DOHH2 (cell line): ENCODE measurements around the gene OTX1.

Experiments used
- H3F3A ChIP-seq: fragments of 200-600 bp; sonication (generic), shearing (Covaris generic); 2 replicates; pipeline ENCODE4 v1.6.0; 2016; ENCODE audit warnings: antibody characterized with exemption, mild to moderate bottlenecking; ENCODE audit not compliant: control insufficient read depth, insufficient read depth
- H3K27ac ChIP-seq: fragments of 200-600 bp; sonication (generic); 2 replicates; pipeline ENCODE4 v1.5.1; 2014; ENCODE audit warnings: low read depth, mild to moderate bottlenecking, low read length, moderate library complexity
- H3K27me3 ChIP-seq: fragments of 200-600 bp; sonication (generic); 2 replicates; pipeline ENCODE4 v1.6.1; 2014; ENCODE audit warnings: mild to moderate bottlenecking, low read length, mixed read lengths; ENCODE audit not compliant: control insufficient read depth
- H3K36me3 ChIP-seq: fragments of 200-600 bp; sonication (generic); 2 replicates; pipeline ENCODE4 v1.6.1; 2014; ENCODE audit warnings: mild to moderate bottlenecking, low read length, moderate library complexity, mixed read lengths; ENCODE audit not compliant: control insufficient read depth
- H3K4me1 ChIP-seq: fragments of 200-600 bp; sonication (generic); 2 replicates; pipeline ENCODE4 v1.6.1; 2014; ENCODE audit warnings: mild to moderate bottlenecking, low read length, mixed read lengths; ENCODE audit not compliant: control insufficient read depth
- H3K4me2 ChIP-seq: fragments of 200-600 bp; sonication (generic); 2 replicates; pipeline ENCODE4 v1.6.0; 2014; ENCODE audit warnings: mild to moderate bottlenecking, low read length, moderate library complexity
- H3K4me3 ChIP-seq: fragments of 200-600 bp; sonication (generic); 2 replicates; pipeline ENCODE4 v1.5.1; 2014; ENCODE audit warnings: mild to moderate bottlenecking, low read length, mixed read lengths
- H3K79me2 ChIP-seq: fragments of 200-600 bp; sonication (generic); 2 replicates; pipeline ENCODE4 v1.6.1; 2014; ENCODE audit warnings: mild to moderate bottlenecking, low read length, mixed read lengths; ENCODE audit not compliant: control insufficient read depth
- H3K9me2 ChIP-seq: fragments of 200-600 bp; sonication (generic); replicated peaks from 2 replicates; pipeline ENCODE4 v1.6.1; 2014; ENCODE audit warnings: mild to moderate bottlenecking, low read length, mixed read lengths; ENCODE audit not compliant: control insufficient read depth
- H3K9me3 ChIP-seq: fragments of 200-600 bp; sonication (generic); 2 replicates; pipeline ENCODE4 v1.6.1; 2014; ENCODE audit warnings: antibody characterized with exemption, low read length, mixed read lengths; ENCODE audit not compliant: control insufficient read depth, insufficient read depth
- H4K20me1 ChIP-seq: fragments of 200-600 bp; sonication (generic); 2 replicates; pipeline ENCODE4 v1.6.0; 2014; ENCODE audit warnings: low read depth, mild to moderate bottlenecking, antibody characterized with exemption, low read length, moderate library complexity; ENCODE audit not compliant: control insufficient read depth, insufficient read depth
- CTCF ChIP-seq: fragments of 200-600 bp; sonication (generic); IDR thresholded peaks from one replicate; pipeline ENCODE4 v1.5.1; 2014; ENCODE audit warnings: antibody characterized with exemption, mild to moderate bottlenecking, low read depth, low read length; ENCODE audit not compliant: poor library complexity, severe bottlenecking
- EZH2phosphoT487 ChIP-seq: fragments of 200-600 bp; sonication (generic); IDR thresholded peaks from 2 replicates; pipeline ENCODE4 v1.6.1; 2017; ENCODE audit warnings: borderline replicate concordance, mild to moderate bottlenecking, antibody characterized with exemption, low read length, moderate library complexity, mixed read lengths

Gene OTX1

GRCh38 chr2:63056107-63057050 lies 5.7 kb downstream of the OTX1 start:
- no peaks in the 10 kb centered on the region for H3K79me2 ChIP-seq
- peak overlapping the region; percentile 32 for H3K4me2 ChIP-seq
- TF ChIP-seq CTCF (no peak), EZH2phosphoT487 (no peak; the same call in 1 of the 2 replicates)
- H3F3A ChIP-seq: no peaks in the 10 kb centered on the region
- peak overlapping the region; percentile 26 for H3K4me3 ChIP-seq
- H3K27me3 ChIP-seq: peaks cover 45% of the 10 kb centered on the region
- no peak overlapping the region for H3K27ac ChIP-seq
- H3K9me3 ChIP-seq: no peaks in the 10 kb centered on the region
- no peaks in the 10 kb centered on the region for H4K20me1 ChIP-seq
- H3K4me1 ChIP-seq: peaks cover 21% of the 10 kb centered on the region
- H3K36me3 ChIP-seq: no peaks in the 10 kb centered on the region
- H3K9me2 ChIP-seq: no peaks in the 10 kb centered on the region

- H3K27ac ChIP-seq: no peak overlapping the region
- H3K9me2 ChIP-seq: no peaks in the 10 kb centered on the region
- no peaks in the 10 kb centered on the region for H3K36me3 ChIP-seq
- no peaks in the 10 kb centered on the region for H3K9me3 ChIP-seq
- TF ChIP-seq EZH2phosphoT487: no peak
- no peak for TF ChIP-seq CTCF
- H3K27me3 ChIP-seq: peaks cover 42% of the 10 kb centered on the region
- H3K4me3 ChIP-seq: no peak overlapping the region
- H3K4me2 ChIP-seq: peak overlapping the region; percentile 2; the same call in 1 of the 2 replicates
- H3K4me1 ChIP-seq: peaks cover 17% of the 10 kb centered on the region
- no peaks in the 10 kb centered on the region for H4K20me1 ChIP-seq
- H3F3A ChIP-seq: no peaks in the 10 kb centered on the region
- no peaks in the 10 kb centered on the region for H3K79me2 ChIP-seq
These were observed 6.9 kb downstream of the OTX1 start for GRCh38 chr2:63057249-63058143.

- H3K4me2 ChIP-seq: 0 out of 2 replicates have a peak overlapping the region, but pooled peaks have one; percentile 2
These were observed 7.7 kb downstream of the OTX1 start for GRCh38 chr2:63058144-63058920.

More at GRCh38 chr2:63058144-63058920, 7.7 kb downstream of the OTX1 start:
- no peak for TF ChIP-seq EZH2phosphoT487
- no peaks in the 10 kb centered on the region for H3K79me2 ChIP-seq
- no peaks in the 10 kb centered on the region for H3F3A ChIP-seq
- H3K9me3 ChIP-seq: no peaks in the 10 kb centered on the region
- H3K36me3 ChIP-seq: no peaks in the 10 kb centered on the region
- H3K27ac ChIP-seq: no peak overlapping the region
- no peaks in the 10 kb centered on the region for H3K9me2 ChIP-seq
- no peaks in the 10 kb centered on the region for H4K20me1 ChIP-seq
- H3K27me3 ChIP-seq: peaks cover 42% of the 10 kb centered on the region
- H3K4me1 ChIP-seq: peaks cover 17% of the 10 kb centered on the region
- H3K4me3 ChIP-seq: no peak overlapping the region
